HepG2 (cell line): ENCODE results near the gene PCSK2.

ENCODE experiments used
- CHD2 ChIP-seq: IDR thresholded peaks from 2 replicates; pipeline ENCODE4 v1.6.1; 2011; ENCODE audit warnings: low read depth, low read length, improper control_type of control experiment
- IKZF1 ChIP-seq: fragments of 450-650 bp; IDR thresholded peaks from 2 replicates; pipeline ENCODE4 v1.7.1; 2016
- NFRKB ChIP-seq: fragments of 450-650 bp; IDR thresholded peaks from 2 replicates; pipeline ENCODE4 v1.6.1; 2017
- TF ChIP-seq, protein P1 (sequence below): IDR thresholded peaks from 2 replicates; pipeline ENCODE4 v1.6.1; 2012; ENCODE audit warnings: inconsistent platforms

DNA sequence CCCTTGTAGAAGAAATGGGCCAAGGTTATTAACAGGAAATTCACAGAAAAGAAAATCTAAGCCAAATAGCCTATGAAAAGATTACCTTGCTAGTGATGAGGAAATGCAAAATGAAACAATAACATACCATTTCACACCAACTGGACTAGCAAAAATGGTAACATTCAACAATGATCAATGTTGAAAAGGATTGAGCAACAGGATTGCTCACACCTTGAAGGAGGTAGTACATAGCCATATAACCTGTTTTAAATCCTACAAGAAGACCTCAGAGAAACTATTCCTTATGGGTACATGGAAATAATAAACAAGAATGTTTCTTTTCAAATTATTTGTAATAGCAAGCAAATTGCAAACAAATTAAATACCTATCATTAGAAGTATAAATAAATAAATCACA, 196.9 kb downstream of the PCSK2 start:
- TF ChIP-seq NFRKB = no peak
- TF ChIP-seq, protein P1, sequence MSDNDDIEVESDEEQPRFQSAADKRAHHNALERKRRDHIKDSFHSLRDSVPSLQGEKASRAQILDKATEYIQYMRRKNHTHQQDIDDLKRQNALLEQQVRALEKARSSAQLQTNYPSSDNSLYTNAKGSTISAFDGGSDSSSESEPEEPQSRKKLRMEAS = no peak
- no peak for TF ChIP-seq CHD2
- TF ChIP-seq IKZF1 = no peak
